HG03135 (cell line): ENCODE data around the gene AOX1.
"Not testable (repeated sequence)": the region's sequence is repeated elsewhere in the genome, so short reads cannot be mapped to it uniquely, and the experiment has no call there.

ENCODE experiments used
- ATAC-seq: cut with Tn5 transposase; IDR thresholded peaks from one replicate; pipeline ENCODE4 v1.9.1; 2021; ENCODE audit warnings: mild to moderate bottlenecking, moderate library complexity; ENCODE audit not compliant: unreplicated experiment

AOX1 gene

DNA sequence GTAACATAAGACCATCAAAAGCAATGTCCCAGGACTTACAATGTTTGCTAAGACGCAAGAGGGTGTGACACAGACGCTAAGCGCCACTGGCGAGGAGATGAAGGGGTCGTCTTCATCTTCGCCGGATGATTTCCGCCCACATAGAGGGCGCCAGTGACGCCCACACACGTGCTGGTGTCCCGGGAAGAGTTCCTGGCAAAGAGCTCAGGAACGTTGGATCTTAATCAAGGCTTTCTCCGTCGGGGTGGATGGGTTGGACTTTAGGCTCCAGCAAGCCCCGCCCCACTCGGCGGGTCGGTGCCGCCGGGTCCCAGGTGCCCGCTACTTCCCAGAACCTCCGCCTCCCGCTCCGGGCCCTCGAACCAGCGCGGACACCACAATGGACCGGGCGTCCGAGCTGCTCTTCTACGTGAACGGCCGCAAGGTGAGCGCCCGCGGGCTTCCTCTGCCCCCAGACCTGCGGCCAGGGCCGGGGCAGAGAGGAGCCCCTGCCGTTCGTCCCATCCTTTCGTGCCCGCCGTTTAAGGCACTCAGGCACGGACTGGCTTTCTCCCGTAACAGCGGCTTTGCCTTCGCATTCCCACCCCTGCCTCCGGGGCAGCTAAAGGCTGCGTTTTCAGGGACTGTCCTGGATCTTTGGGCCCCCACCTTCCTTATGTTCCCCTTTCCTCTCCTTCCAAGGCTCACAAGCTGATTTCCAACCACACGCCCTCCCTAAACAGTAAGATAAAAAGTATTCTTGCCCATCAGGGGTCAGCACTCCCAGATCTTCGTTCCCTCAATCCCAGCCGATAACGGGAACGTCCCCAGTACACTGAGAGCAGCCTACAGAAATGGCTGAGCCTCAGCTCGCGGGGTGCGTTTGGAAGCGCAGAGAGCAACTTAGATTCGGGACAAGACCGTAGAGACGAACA lies at the start of gene AOX1:
Gene AOX1 (plus strand): TSS at position 285 of the 914 bp plus-strand sequence. CDS start 95 bp downstream, at position 380.
- no peak for ATAC-seq

DNA sequence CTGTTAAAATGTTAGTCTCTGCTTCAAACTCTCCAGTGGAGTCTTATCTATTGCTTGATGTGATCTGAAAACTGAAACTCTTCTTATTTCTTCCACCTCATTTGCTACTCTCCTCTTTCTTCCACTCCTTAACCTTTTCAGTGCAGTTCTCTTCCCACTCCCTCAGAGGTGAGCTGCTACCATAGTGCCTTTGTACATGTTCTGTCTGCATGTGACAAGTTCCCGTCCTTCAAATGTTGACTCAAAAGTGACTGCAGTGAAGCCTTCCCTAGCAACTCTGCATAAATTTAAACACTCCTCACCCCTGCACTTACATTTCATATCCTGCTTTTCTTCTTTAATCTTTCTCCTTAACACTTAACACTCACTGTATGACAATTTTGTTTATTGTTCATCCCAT lies 47.7 kb upstream of the AOX1 start:
- ATAC-seq = no peak

GRCh38 chr2:200540793-200541192 lies 45.0 kb upstream of the AOX1 start:
- ATAC-seq = no peak

DNA sequence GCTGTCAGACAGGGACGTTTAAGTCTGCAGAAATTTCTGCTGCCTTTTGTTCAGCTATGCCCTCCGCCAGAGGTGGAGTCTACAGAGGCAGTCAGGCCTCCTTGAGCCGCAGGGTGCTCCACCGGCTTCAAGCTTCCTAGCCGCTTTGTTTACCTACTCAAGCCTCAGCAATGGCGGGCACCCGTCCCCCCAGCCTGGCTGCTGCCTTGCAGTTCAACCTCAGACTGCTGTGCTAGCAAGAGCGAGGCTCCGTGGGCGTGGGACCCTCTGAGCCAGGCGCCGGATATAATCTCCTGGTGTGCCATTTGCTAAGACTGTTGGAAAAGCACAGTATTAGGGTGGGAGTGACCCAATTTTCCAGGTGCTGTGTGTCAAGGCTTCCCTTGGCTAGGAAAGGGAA lies 19.2 kb upstream of the AOX1 start:
- ATAC-seq = not testable (repeated sequence)

GRCh38 chr2:200567932-200568331 lies 17.9 kb upstream of the AOX1 start:
- no peak for ATAC-seq

GRCh38 chr2:200575957-200576356 lies 9.9 kb upstream of the AOX1 start:
- ATAC-seq = no peak

- no peak for ATAC-seq
Observed at GRCh38 chr2:200577027-200577426, 8.8 kb upstream of the AOX1 start.

DNA sequence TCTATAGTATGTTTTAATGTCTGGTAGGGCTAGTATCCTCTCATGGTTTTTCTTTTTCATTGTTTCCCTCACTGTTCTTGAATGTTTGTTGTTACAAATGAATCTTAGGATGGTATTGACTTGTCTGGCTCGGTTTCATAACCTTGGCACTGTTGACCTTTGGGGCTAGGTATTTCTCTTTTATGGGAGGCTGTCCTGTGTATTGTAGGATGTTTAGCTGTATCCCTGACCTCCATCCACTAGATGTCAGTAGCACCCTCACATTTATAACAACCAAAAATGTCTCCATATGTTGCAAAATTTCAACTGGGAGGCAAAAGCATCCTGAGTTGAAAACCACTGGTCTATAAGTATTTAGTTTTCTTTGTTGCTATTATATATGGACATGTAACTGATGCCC lies 7.0 kb upstream of the AOX1 start:
- no peak for ATAC-seq

DNA sequence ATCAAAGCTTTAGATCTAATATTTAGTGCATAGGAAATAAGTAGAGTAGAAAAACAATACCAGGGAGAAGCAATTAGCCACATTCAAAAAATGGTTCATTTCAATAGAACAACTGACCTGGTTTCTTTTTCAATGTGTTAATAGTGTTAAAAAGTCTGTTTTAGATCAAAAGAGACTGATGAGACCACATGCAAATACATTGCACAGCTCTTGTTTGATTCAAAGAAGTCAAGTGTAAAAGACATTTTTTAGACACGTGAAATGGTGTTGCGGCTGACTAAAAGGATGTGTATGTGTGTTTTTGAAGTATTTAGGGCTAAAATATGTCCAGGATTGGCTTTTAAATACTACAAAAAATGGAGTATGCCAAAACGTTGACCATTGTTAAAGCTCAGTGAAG lies 1.2 kb upstream of the AOX1 start:
- ATAC-seq = no peak

DNA sequence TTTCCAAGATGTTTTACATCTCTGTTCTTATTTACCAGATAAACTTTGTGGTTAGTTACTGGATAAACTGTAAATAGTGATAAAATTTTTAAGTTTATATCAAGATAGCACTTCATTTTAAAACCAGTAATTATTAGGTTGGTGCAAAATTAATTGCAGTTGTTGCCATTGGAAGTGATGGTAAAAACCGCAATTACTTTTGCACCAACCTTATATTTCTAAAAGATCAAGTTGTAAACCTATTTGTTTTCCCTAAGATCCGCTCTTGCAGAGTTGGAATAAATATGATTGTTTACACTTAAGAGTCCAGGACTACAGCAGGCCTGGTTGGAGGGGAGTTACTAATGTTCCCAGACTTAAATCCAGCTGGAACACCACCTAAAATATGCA lies 479 bp upstream of the AOX1 start:
- ATAC-seq = no peak

DNA sequence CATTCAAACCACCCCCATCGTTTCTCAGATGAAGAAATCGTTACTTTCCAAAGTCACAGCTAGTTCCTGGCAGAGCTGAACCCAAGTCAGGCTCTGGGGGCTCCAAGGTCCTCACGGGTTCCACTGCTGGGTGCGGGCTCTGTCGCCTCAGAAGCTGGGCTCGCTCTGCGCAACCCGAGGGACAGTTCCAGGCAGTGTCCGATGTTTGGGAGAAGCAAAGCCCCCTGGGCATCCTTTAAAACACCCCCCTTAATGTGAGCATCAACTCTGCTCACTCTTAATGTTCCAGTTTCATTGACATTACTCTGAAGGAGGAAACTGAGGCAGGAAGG lies 796 bp downstream of the AOX1 start:
- no peak for ATAC-seq

- ATAC-seq = no peak
Observed at GRCh38 chr2:200587007-200587616, 1.3 kb downstream of the AOX1 start.

- ATAC-seq = no peak
Observed at GRCh38 chr2:200588076-200588678, 2.4 kb downstream of the AOX1 start.

DNA sequence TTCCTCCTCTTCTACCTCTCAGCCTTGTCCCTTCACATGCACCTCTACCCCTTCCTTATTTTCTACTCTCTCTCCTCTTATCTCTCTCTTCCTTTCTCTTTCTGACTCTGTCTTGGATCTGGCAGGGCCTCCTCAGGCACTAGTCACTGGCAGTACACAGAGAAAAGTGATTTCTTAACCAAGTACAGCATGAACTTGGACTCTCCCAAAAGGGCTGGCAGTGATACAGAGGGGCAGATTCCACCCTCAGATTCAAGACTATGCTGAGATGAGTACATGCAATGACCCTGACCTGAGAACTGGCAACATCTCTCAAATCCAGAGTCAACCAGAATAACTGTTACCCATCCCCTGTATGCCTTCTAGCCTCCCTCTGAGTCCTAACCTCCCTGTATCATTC lies 4.3 kb downstream of the AOX1 start:
- no peak for ATAC-seq

- ATAC-seq = no peak
Observed at GRCh38 chr2:200591308-200591707, 5.5 kb downstream of the AOX1 start.

GRCh38 chr2:200592406-200593075 lies 6.7 kb downstream of the AOX1 start:
- ATAC-seq = no peak

- no peak for ATAC-seq
Observed at GRCh38 chr2:200593905-200594304, 8.1 kb downstream of the AOX1 start.

DNA sequence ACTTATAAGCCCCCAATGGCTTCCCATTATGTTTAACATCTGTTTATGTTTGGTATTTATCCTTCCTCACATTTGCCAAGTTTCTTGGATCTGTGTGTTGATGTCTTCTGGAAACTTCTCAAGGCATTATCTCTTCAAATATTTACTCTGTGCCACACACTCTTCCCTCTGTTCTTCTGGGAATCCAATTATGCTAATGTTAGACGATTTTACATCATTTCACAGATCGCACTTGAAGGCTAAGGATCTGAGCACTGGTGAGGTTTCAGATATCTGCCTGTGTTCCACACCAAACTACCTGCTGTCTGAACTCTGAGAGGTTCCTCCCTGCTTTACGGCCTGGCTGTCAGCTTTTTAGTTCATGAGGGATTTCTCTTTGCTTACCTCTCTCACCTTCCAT lies 10.1 kb downstream of the AOX1 start:
- no peak for ATAC-seq

- ATAC-seq = no peak
Observed at GRCh38 chr2:200596774-200597570, 11.2 kb downstream of the AOX1 start.

DNA sequence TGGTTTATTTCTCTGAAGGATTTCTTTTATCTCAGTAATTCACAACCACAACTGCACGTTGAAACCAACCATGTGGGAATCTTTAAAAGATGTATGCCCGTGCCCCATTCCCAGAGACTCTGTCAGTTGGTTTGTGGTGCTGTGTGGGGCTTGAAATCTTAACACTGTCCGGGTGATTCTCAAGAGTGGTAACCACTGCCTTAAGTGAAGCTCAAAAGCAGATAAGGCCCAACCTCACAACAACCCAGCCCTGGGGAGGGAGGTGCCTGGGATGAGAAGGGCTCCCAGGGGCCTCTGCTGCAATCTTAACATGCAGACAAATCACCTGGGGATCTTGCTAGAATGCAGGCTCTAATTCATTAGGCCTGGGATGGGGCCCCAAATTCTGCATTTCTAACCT lies 13.4 kb downstream of the AOX1 start:
- ATAC-seq = no peak
